Mammary epithelial cell (primary cell): ENCODE measurements around the gene C1orf21.

ENCODE experiments used
- CTCF ChIP-seq, 2 donors: IDR thresholded peaks in 1 of 2; conservative IDR thresholded peaks in 1 of 2; 2 replicates each; pipeline ENCODE4 v1.5.1; 2011 to 2012; ENCODE audit warnings: inconsistent platforms in 2 of 2, low read length in 2 of 2, mild to moderate bottlenecking in 2 of 2, control low read depth in 1 of 2, low read depth in 1 of 2; ENCODE audit not compliant: insufficient read depth in 1 of 2; ENCODE audit errors: extremely low read depth in 1 of 2
- EZH2 ChIP-seq: IDR thresholded peaks from 2 replicates; pipeline ENCODE4 v1.6.1; 2012; ENCODE audit warnings: low read length, inconsistent platforms, borderline replicate concordance

GRCh38 chr1:184416481-184416880 is 29.7 kb downstream of the C1orf21 start:
- TF ChIP-seq CTCF (conservative IDR thresholded peaks at IDR 0.05 in 1 of 2, IDR thresholded peaks at IDR 0.05 in 1 of 2; ENCODE audit: extremely low read depth in 1 of 2, insufficient read depth in 1 of 2, low read depth in 1 of 2, low read length in 2 of 2), result no peak
- TF ChIP-seq EZH2, result no peak
